Coronary artery (tissue), 2 donors: Measurements from ENCODE around the gene TARBP2.
A peak's percentile ranks its signal among the peaks of the same experiment; 100 is the strongest.

ENCODE experiments used
- DNase-seq: peaks from one replicate; pipeline ENCODE4 v3.0.0-alpha.2; 2017; ENCODE audit warnings: low spot score
- H3K27ac ChIP-seq, 2 donors: fragments of 200-600 bp; sonication (generic); one replicate each; pipeline ENCODE4 v1.5.1; 2016 to 2019
- H3K4me3 ChIP-seq: fragments of 200-600 bp; sonication (generic); 2 replicates; pipeline ENCODE4 v1.5.1; 2016; ENCODE audit warnings: mild to moderate bottlenecking, moderate library complexity
- TF ChIP-seq, protein P1 (sequence below): fragments of 200-600 bp; sonication (generic); IDR thresholded peaks from one replicate; pipeline ENCODE4 v1.5.1; 2019; ENCODE audit warnings: antibody characterized with exemption

The TARBP2 gene

GRCh38 chr12:53496752-53497032 lies 4.4 kb upstream of the TARBP2 start:
- DNase-seq, result no peak
- H3K27ac ChIP-seq, result peak overlapping the region in 1 of 2 donors; percentile 64
- H3K4me3 ChIP-seq, result no peak overlapping the region
- TF ChIP-seq, protein P1, sequence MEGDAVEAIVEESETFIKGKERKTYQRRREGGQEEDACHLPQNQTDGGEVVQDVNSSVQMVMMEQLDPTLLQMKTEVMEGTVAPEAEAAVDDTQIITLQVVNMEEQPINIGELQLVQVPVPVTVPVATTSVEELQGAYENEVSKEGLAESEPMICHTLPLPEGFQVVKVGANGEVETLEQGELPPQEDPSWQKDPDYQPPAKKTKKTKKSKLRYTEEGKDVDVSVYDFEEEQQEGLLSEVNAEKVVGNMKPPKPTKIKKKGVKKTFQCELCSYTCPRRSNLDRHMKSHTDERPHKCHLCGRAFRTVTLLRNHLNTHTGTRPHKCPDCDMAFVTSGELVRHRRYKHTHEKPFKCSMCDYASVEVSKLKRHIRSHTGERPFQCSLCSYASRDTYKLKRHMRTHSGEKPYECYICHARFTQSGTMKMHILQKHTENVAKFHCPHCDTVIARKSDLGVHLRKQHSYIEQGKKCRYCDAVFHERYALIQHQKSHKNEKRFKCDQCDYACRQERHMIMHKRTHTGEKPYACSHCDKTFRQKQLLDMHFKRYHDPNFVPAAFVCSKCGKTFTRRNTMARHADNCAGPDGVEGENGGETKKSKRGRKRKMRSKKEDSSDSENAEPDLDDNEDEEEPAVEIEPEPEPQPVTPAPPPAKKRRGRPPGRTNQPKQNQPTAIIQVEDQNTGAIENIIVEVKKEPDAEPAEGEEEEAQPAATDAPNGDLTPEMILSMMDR, result no peak

- TF ChIP-seq, protein P1, result no peak
- DNase-seq, result no peak
- no peak overlapping the region for H3K4me3 ChIP-seq
- H3K27ac ChIP-seq, result no peak overlapping the region
Measured at GRCh38 chr12:53497461-53497860, 3.6 kb upstream of the TARBP2 start.

DNA sequence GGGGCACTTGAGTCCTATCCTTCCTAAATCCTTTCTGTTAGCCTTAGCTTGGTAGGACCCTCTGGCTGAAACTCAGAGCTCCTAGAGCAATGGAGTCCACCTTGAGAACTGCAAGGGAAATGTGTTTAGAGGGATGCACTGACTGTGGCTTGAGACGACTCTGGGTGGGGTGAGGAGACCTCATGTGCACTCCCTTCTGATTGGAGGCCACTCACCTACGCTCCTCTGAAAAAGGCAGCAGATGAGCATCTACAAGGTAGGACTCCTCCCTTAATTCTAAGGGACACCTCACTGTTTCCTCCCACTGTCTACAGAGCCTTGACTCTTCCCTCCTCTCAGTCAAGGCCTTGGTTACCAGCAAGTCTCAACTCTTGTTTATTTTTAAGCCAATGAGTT lies 2.9 kb upstream of the TARBP2 start:
- DNase-seq, result no peak
- peak overlapping the region; percentile 84 for H3K4me3 ChIP-seq
- H3K27ac ChIP-seq, result peak overlapping the region in 1 of 2 donors; percentile 99
- TF ChIP-seq, protein P1, result no peak

- Histone ChIP-seq H3K27ac (peak within 1 kb of the TSS; percentile 96 to 99), H3K4me3 (peak within 1 kb of the TSS; percentile 84)
- TF ChIP-seq, protein P1, result no peak
- DNase-seq, result no peak
Measured at GRCh38 chr12:53499266-53500141, 1.6 kb upstream of the TARBP2 start, which contains the start of gene MAP3K12. MAP3K12 (minus strand) TSS chr12:53499458; CDS start chr12:53487391, 12,067 bp downstream.

DNA sequence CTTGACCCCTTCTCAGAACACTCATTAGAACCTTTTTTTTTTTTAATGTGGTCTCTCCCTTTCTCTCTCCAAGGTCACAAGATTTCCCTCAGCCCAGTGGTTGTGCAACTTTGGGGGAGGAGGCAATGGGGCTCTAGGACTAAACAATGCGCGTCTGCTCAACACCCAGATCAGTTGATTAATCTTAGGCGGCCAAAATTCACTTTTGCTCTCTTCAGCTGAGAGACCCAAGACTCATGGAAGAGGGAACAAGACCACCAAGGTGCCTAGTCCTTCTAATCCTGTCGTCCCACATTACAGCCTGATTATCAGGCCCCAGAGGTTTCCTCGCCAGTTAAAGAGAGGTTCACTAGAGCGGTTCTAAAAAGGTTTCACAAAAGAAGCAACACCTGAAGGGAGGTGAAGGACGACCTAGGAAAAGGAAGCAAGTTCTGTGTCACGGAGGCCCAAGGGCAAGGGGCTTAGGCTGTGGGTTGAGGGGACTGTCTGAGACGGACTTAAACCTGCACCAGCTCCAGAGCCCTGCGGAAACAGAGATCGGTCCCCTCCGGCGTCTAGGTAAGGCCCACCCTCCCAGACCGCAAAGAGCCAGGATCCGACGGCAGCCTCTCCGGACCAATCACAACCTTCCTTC lies 824 bp upstream of the TARBP2 start:
- TF ChIP-seq, protein P1, result no peak
- DNase-seq, result no peak
- Histone ChIP-seq H3K4me3 (peak overlapping the region; percentile 84), H3K27ac (peak overlapping the region; percentile 96 to 99)

- Histone ChIP-seq H3K4me3 (peak overlapping the region; percentile 84), H3K27ac (peak overlapping the region; percentile 96 to 99)
- TF ChIP-seq, protein P1, result no peak
- no peak for DNase-seq
Measured at GRCh38 chr12:53501615-53502181, 615 bp downstream of the TARBP2 start.
